Neuronal stem cell (in vitro differentiated cells): Measurements from ENCODE around the gene CARD16.

Experiments used
- DNase-seq: peaks from one replicate; pipeline ENCODE4 v3.0.0-alpha.2; 2013; ENCODE audit warnings: low spot score
- H2AFZ ChIP-seq: one replicate; pipeline ENCODE4 v1.6.1; 2013; ENCODE audit warnings: mild to moderate bottlenecking, low read length, inconsistent platforms
- H2AK5ac ChIP-seq: 2 replicates; pipeline ENCODE4 v1.6.1; 2013; ENCODE audit warnings: low read depth, mild to moderate bottlenecking, inconsistent platforms, low read length, moderate library complexity, mixed read lengths
- H2BK120ac ChIP-seq: 2 replicates; pipeline ENCODE4 v1.6.1; 2013; ENCODE audit warnings: low read depth, mild to moderate bottlenecking, inconsistent platforms, low read length, moderate library complexity, mixed read lengths
- H2BK12ac ChIP-seq: one replicate; pipeline ENCODE4 v1.6.1; 2013; ENCODE audit warnings: low read length, inconsistent platforms
- H2BK15ac ChIP-seq: 2 replicates; pipeline ENCODE4 v1.6.1; 2013; ENCODE audit warnings: mild to moderate bottlenecking, low read length, inconsistent platforms, mixed read lengths
- H2BK5ac ChIP-seq: one replicate; pipeline ENCODE4 v1.6.1; 2013; ENCODE audit warnings: inconsistent platforms, mild to moderate bottlenecking, low read length, moderate library complexity
- H3K14ac ChIP-seq: one replicate; pipeline ENCODE4 v1.6.1; 2013; ENCODE audit warnings: low read length, inconsistent platforms
- H3K18ac ChIP-seq: 2 replicates; pipeline ENCODE4 v1.6.1; 2013; ENCODE audit warnings: low read length, inconsistent platforms
- H3K23ac ChIP-seq: 2 replicates; pipeline ENCODE4 v1.6.1; 2013; ENCODE audit warnings: low read depth, mild to moderate bottlenecking, mixed read lengths, low read length, inconsistent platforms; ENCODE audit not compliant: poor library complexity
- H3K27ac ChIP-seq: replicated peaks from 3 replicates; pipeline ENCODE4 v1.5.1; 2013; ENCODE audit warnings: low read length, inconsistent platforms
- H3K27me3 ChIP-seq, 3 experiments: 2 replicates each; pipeline ENCODE4 v1.6.1; 2013; ENCODE audit warnings: low read length in 3 of 3, mild to moderate bottlenecking in 2 of 3, inconsistent platforms in 1 of 3, low read depth in 1 of 3, mixed read lengths in 1 of 3, moderate library complexity in 1 of 3; ENCODE audit not compliant: control insufficient read depth in 3 of 3, insufficient read depth in 3 of 3
- H3K36me3 ChIP-seq, 2 donors: replicated peaks in 1 of 2; 2 replicates each; pipeline ENCODE4 v1.6.1; 2013; ENCODE audit warnings: low read length in 2 of 2; ENCODE audit not compliant: control insufficient read depth in 2 of 2, insufficient read depth in 2 of 2
- H3K4ac ChIP-seq: 2 replicates; pipeline ENCODE4 v1.6.1; 2013; ENCODE audit warnings: inconsistent platforms, mild to moderate bottlenecking, low read length, moderate library complexity
- H3K4me1 ChIP-seq, 2 donors: 1 replicate in 1 of 2; 2 replicates in 1 of 2; pipeline ENCODE4 v1.6.1; 2013; ENCODE audit warnings: low read length in 2 of 2, low read depth in 1 of 2; ENCODE audit not compliant: control insufficient read depth in 2 of 2, insufficient read depth in 1 of 2
- H3K4me2 ChIP-seq: one replicate; pipeline ENCODE4 v1.6.1; 2013; ENCODE audit warnings: mild to moderate bottlenecking, low read length, inconsistent platforms; ENCODE audit not compliant: insufficient read depth, poor library complexity, severe bottlenecking
- H3K4me3 ChIP-seq, 2 donors: 2 replicates each; pipeline ENCODE4 v1.5.1; 2013; ENCODE audit warnings: low read length in 2 of 2, mild to moderate bottlenecking in 2 of 2, inconsistent platforms in 1 of 2, moderate library complexity in 1 of 2
- H3K79me1 ChIP-seq: one replicate; pipeline ENCODE4 v1.6.1; 2013; ENCODE audit warnings: low read depth, mild to moderate bottlenecking, inconsistent platforms, low read length, moderate library complexity
- H3K9ac ChIP-seq: one replicate; pipeline ENCODE4 v1.6.1; 2013; ENCODE audit warnings: mild to moderate bottlenecking, low read depth, low read length, inconsistent platforms; ENCODE audit not compliant: poor library complexity
- H3K9me3 ChIP-seq, 2 donors: replicated peaks in 1 of 2; 2 replicates each; pipeline versions ENCODE3 to v1.6.1; 2013; ENCODE audit warnings: low read length in 2 of 2, mild to moderate bottlenecking in 2 of 2, inconsistent platforms in 1 of 2, low read depth in 1 of 2, mixed read lengths in 1 of 2, moderate library complexity in 1 of 2; ENCODE audit not compliant: control insufficient read depth in 2 of 2, insufficient read depth in 1 of 2
- H4K8ac ChIP-seq: one replicate; pipeline ENCODE4 v1.6.1; 2013; ENCODE audit warnings: low read depth, mild to moderate bottlenecking, inconsistent platforms, low read length, moderate library complexity
- H4K91ac ChIP-seq: one replicate; pipeline ENCODE4 v1.6.1; 2013; ENCODE audit warnings: low read length, low read depth, mild to moderate bottlenecking, inconsistent platforms; ENCODE audit not compliant: poor library complexity
- WGBS, 2 donors: extraction: QIAGEN DNeasy Blood & Tissue Kit; methylation state at CpG; one replicate each; pipeline ENCODE4 v1.1.7; 2013; ENCODE audit warnings: missing lambda C conversion rate in 2 of 2, mixed read lengths in 1 of 2; ENCODE audit not compliant: insufficient read length in 2 of 2, insufficient replicate concordance in 1 of 2; ENCODE audit errors: extremely low coverage in 2 of 2; 5-methylcytosine and 5-hydroxymethylcytosine counted together

CARD16 gene

DNA sequence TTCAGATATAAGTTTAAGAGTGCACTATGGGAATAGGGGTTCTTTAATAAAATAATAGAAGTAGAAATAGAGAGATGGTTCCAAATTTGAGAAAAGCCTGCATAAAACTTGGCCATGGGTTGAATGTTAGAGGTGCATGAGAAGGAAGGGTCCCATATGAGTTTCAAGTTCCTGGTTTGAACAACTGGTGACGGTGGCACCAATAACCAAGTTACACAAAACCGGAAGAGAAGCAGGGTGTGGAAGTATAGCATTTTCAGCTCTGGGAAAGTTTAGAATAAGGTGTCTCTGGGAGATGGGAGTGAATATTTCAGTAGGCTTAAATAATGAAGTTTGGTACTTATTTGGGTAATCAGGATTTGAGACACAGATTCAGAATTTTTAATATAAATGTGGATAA lies 12.6 kb downstream of the CARD16 start:
- H2BK15ac ChIP-seq: no peak overlapping the region
- no peak overlapping the region for H2AFZ ChIP-seq
- H3K18ac ChIP-seq: no peak overlapping the region
- peaks cover 0 to 2% of the 10 kb centered on the region in 2 donors for H3K36me3 ChIP-seq
- H3K4ac ChIP-seq: no peak overlapping the region
- no peak overlapping the region for H3K4me3 ChIP-seq
- no peak overlapping the region for H3K23ac ChIP-seq
- H3K14ac ChIP-seq: no peak overlapping the region
- H3K4me2 ChIP-seq: no peak overlapping the region
- H3K79me1 ChIP-seq: peaks cover 2% of the 10 kb centered on the region
- no peak overlapping the region for H2BK120ac ChIP-seq
- H2BK5ac ChIP-seq: no peak overlapping the region
- H2AK5ac ChIP-seq: no peak overlapping the region
- no peak overlapping the region for H4K8ac ChIP-seq
- no peak overlapping the region for H2BK12ac ChIP-seq
- no peak overlapping the region for H4K91ac ChIP-seq
- no peak overlapping the region for H3K9ac ChIP-seq
- H3K9me3 ChIP-seq: no peaks in the 10 kb centered on the region
- H3K4me1 ChIP-seq: peaks cover 0 to 2% of the 10 kb centered on the region in 2 donors
- H3K27me3 ChIP-seq: no peaks in the 10 kb centered on the region
- no CpG with 5 or more reads among the region's 2 CpGs for WGBS, 2 donors
- DNase-seq: no peak
- no peak overlapping the region for H3K27ac ChIP-seq

DNA sequence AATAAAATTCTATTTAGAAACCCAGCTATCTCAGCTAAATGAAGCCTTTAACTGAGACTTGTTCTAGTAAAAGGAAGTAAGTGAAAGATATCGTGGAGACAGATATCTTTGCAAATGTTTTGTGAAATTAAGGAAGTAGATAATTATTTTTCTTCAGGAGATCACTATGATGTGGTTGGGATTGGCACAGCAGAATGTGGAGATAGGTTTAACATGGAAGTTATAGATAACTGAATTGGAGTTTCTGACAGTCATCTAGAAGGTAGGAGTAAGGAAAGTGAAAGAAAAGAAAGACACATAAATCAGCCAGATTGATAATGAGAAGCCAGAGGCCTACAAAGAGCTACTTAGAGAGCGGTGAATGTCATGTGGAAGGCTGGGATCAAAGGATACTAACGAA lies 17.5 kb downstream of the CARD16 start:
- peaks cover 0 to 2% of the 10 kb centered on the region in 2 donors for H3K36me3 ChIP-seq
- no peak overlapping the region for H3K4ac ChIP-seq
- no CpG with 5 or more reads among the region's 3 CpGs for WGBS, 2 donors

GRCh38 chr11:105024394-105024793 lies 20.7 kb downstream of the CARD16 start:
- no peak overlapping the region for H3K4me3 ChIP-seq
- no peak overlapping the region for H3K4me2 ChIP-seq
- H3K9ac ChIP-seq: no peak overlapping the region
- H2BK12ac ChIP-seq: no peak overlapping the region
- no peak overlapping the region for H3K27ac ChIP-seq
- no peaks in the 10 kb centered on the region for H3K27me3 ChIP-seq
- no peak for DNase-seq
- no peak overlapping the region for H4K91ac ChIP-seq
- H3K36me3 ChIP-seq: no peaks in the 10 kb centered on the region
- H3K23ac ChIP-seq: no peak overlapping the region
- no peak overlapping the region for H3K4ac ChIP-seq
- H3K18ac ChIP-seq: no peak overlapping the region
- H2BK5ac ChIP-seq: no peak overlapping the region
- no CpG with 5 or more reads among the region's 1 CpG for WGBS, 2 donors
- no peak overlapping the region for H2AK5ac ChIP-seq
- H3K14ac ChIP-seq: no peak overlapping the region
- no peaks in the 10 kb centered on the region for H3K9me3 ChIP-seq
- H2BK120ac ChIP-seq: no peak overlapping the region
- no peaks in the 10 kb centered on the region for H3K4me1 ChIP-seq
- H2AFZ ChIP-seq: no peak overlapping the region
- no peaks in the 10 kb centered on the region for H3K79me1 ChIP-seq
- no peak overlapping the region for H4K8ac ChIP-seq
- no peak overlapping the region for H2BK15ac ChIP-seq

More for the DNA sequence above, 17.5 kb downstream of the CARD16 start:
- no peak overlapping the region for H2BK15ac ChIP-seq
- no peak overlapping the region for H4K91ac ChIP-seq
- H3K9ac ChIP-seq: no peak overlapping the region
- H3K27me3 ChIP-seq: no peaks in the 10 kb centered on the region
- no peak overlapping the region for H2BK12ac ChIP-seq
- H3K27ac ChIP-seq: no peak overlapping the region
- H3K4me3 ChIP-seq: no peak overlapping the region
- no peak overlapping the region for H2BK5ac ChIP-seq
- H3K14ac ChIP-seq: no peak overlapping the region
- H2BK120ac ChIP-seq: no peak overlapping the region
- peaks cover 2% of the 10 kb centered on the region for H3K79me1 ChIP-seq
- H3K23ac ChIP-seq: no peak overlapping the region
- peaks cover 0 to 2% of the 10 kb centered on the region in 2 donors for H3K4me1 ChIP-seq
- DNase-seq: no peak
- no peaks in the 10 kb centered on the region for H3K9me3 ChIP-seq
- no peak overlapping the region for H3K4me2 ChIP-seq
- no peak overlapping the region for H2AK5ac ChIP-seq
- H4K8ac ChIP-seq: no peak overlapping the region
- H3K18ac ChIP-seq: no peak overlapping the region
- H2AFZ ChIP-seq: no peak overlapping the region

DNA sequence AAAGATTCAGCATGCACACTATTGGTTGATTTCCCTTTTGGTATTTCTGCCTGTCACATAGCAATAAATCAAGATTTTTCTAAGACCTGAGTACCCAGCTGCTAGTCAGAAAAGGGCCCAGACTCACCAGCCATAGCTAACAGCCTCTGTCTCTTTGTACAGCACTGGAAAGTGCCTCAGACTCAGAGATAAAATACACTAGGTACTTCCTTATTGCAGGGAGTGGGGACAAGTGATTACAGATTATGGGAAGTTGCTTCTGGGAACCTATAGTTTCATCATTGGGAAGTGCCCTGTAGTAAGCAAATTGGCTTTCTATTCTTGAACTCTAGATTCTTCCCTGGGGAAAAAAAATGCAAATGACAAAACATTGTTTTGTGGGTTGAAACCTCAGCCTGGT lies 22.1 kb downstream of the CARD16 start, which contains the start of gene CASP5:
Gene CASP5 (minus strand): TSS at position 166 of the 400 bp plus-strand sequence. CDS start 32 bp downstream, at position 134.
- no peak for DNase-seq
- no peaks in the 10 kb centered on the region for H3K36me3 ChIP-seq
- no peaks in the 10 kb centered on the region for H3K79me1 ChIP-seq
- no peak within 1 kb of the TSS for H2AK5ac ChIP-seq
- H3K27me3 ChIP-seq: no peaks in the 10 kb centered on the region
- no peak within 1 kb of the TSS for H3K23ac ChIP-seq
- no peak within 1 kb of the TSS for H2BK15ac ChIP-seq
- H3K4me3 ChIP-seq: no peak within 1 kb of the TSS
- H3K4me1 ChIP-seq: no peaks in the 10 kb centered on the region
- no peak within 1 kb of the TSS for H3K9ac ChIP-seq
- no peak within 1 kb of the TSS for H2BK5ac ChIP-seq
- H3K9me3 ChIP-seq: no peaks in the 10 kb centered on the region
- H3K27ac ChIP-seq: no peak within 1 kb of the TSS
- no peak within 1 kb of the TSS for H2BK120ac ChIP-seq
- no peak within 1 kb of the TSS for H4K8ac ChIP-seq
- no peak within 1 kb of the TSS for H2BK12ac ChIP-seq
- no peak within 1 kb of the TSS for H2AFZ ChIP-seq
- no peak within 1 kb of the TSS for H3K4ac ChIP-seq
- no peak within 1 kb of the TSS for H4K91ac ChIP-seq
- H3K4me2 ChIP-seq: no peak within 1 kb of the TSS
- no peak within 1 kb of the TSS for H3K18ac ChIP-seq
- H3K14ac ChIP-seq: no peak within 1 kb of the TSS
